ENCODE data around the gene ABCB11.

Gene ABCB11

GRCh38 chr2:168951871-168952270 is 79.3 kb downstream of the ABCB11 start:
- TF ChIP-seq, protein P1, sequence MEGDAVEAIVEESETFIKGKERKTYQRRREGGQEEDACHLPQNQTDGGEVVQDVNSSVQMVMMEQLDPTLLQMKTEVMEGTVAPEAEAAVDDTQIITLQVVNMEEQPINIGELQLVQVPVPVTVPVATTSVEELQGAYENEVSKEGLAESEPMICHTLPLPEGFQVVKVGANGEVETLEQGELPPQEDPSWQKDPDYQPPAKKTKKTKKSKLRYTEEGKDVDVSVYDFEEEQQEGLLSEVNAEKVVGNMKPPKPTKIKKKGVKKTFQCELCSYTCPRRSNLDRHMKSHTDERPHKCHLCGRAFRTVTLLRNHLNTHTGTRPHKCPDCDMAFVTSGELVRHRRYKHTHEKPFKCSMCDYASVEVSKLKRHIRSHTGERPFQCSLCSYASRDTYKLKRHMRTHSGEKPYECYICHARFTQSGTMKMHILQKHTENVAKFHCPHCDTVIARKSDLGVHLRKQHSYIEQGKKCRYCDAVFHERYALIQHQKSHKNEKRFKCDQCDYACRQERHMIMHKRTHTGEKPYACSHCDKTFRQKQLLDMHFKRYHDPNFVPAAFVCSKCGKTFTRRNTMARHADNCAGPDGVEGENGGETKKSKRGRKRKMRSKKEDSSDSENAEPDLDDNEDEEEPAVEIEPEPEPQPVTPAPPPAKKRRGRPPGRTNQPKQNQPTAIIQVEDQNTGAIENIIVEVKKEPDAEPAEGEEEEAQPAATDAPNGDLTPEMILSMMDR (IDR thresholded peaks at IDR 0.05; ENCODE audit: insufficient read depth, low read depth, low read length, missing control alignments), result no peak
- no peak overlapping the region for H3K4me3 ChIP-seq (ENCODE audit: low read length)
- no peak for DNase-seq (ENCODE audit: low read depth)

DNA sequence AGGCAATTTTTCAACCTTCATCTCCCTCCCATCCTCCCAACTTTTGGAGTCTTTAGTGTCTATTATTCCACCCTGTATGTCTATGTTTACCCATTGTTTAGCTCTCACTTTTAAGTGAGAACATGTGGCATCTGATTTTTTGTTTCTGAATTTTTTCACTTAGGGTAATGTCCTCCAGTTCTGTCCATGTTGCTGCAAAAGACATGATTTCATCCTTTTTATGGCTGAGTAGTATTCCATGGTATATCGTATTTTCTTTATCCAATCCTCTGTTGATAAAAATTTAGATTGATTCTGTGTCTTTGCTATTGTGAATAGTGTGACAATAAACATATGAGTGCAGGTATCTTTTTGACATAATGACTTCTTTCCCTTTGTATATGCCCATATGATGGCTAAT is 81.8 kb downstream of the ABCB11 start:
- TF ChIP-seq, protein P1 (IDR thresholded peaks at IDR 0.05; ENCODE audit: insufficient read depth, low read depth, low read length, missing control alignments), result no peak
- no peak for DNase-seq (ENCODE audit: low read depth)
- no peak overlapping the region for H3K4me3 ChIP-seq (ENCODE audit: low read length)

DNA sequence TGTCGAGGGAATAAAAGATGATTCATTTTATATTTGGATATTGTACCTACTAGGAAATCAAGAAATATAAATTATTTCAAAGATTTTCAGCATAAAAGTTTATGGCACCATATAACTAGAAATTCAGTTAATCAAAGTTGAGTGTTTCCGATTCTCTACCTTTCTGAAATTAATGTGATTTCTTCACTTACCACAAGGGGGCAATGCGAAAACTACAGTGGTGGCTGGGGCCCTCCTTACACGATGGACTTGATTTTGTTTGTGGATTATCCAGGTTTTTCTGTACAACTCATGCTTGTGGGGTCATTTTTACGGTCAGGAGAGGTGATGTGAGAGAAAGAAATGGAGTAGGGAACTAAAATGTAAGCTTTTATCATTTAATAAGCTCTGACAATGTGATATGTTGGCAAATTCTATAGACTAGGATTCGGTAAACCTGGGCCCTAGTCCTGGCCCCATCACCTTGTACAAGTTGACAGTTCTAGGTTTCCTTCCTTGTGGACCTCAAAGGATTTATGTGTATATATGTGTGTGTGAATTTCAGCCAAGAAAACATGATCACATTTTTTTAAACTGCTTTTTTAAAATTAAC is 82.4 kb downstream of the ABCB11 start:
- H3K4me3 ChIP-seq (ENCODE audit: low read length), result no peak overlapping the region
- peak; percentile 34 for DNase-seq (ENCODE audit: low read depth)
- TF ChIP-seq, protein P1 (IDR thresholded peaks at IDR 0.05; ENCODE audit: insufficient read depth, low read depth, low read length, missing control alignments), result peak; percentile 65

DNA sequence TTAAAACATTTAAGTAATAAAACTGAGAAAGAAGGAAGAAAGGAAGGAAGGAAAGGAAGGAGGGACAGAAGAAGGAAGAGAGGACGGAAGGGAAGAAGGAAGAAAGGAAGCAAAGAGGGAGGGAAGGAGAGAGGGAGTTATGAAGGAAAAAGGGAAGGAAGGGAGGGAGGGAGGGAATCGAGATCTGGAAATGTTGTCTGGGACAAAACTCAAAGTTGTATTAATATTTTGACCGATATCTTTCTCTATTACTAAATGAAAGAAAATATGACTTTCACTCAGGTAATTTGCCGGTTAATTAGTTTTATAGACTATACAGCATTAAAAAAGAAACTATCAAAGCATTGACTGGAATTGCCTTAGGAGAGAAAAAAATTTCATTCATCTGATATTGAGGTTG is 85.6 kb downstream of the ABCB11 start:
- no peak overlapping the region for H3K4me3 ChIP-seq (ENCODE audit: low read length)
- TF ChIP-seq, protein P1 (IDR thresholded peaks at IDR 0.05; ENCODE audit: insufficient read depth, low read depth, low read length, missing control alignments), result no peak
- no peak for DNase-seq (ENCODE audit: low read depth)

- DNase-seq (ENCODE audit: low read depth), result no peak
- H3K4me3 ChIP-seq (ENCODE audit: low read length), result no peak overlapping the region
- TF ChIP-seq, protein P1 (IDR thresholded peaks at IDR 0.05; ENCODE audit: insufficient read depth, low read depth, low read length, missing control alignments), result no peak
These were observed 87.1 kb downstream of the ABCB11 start for GRCh38 chr2:168944065-168944464.

DNA sequence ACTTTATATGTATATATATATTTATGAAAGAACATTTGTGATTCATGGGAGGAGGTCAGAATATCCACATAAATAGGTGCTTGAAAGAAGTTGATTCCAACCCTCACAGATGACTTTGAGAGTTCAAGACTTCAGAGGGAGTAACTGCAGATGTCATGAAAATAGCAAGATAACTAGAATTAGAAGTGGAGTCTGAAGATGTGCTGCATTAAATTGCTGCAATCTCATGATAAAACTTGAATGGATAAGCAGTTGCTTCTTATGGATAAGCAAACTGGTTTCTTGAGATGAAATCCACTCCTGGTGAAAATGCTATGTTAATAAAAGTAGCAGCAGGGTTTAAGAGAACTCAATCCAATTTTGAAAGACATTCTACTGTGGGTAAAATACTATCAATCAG is 89.8 kb downstream of the ABCB11 start:
- no peak overlapping the region for H3K4me3 ChIP-seq (ENCODE audit: low read length)
- TF ChIP-seq, protein P1 (IDR thresholded peaks at IDR 0.05; ENCODE audit: insufficient read depth, low read depth, low read length, missing control alignments), result no peak
- DNase-seq (ENCODE audit: low read depth), result no peak

DNA sequence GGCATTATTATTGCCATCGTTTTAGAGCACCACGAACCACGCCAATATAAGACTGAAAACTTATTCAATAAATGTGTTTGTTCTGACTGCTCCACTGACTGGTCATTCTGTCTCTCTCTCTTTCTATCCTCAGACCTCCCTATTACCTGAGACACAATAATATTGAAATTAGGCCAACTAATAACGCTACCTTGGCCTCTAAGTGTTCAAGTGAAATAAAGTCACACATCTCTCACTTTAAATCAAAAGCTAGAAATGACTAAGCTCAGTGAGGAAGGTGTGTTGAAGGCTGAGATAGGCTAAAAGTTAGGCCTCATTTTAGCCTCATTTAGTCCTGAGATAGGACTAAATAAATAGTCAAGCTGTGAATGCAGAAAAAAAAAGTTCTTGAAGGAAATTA is 91.2 kb downstream of the ABCB11 start:
- no peak overlapping the region for H3K4me3 ChIP-seq (ENCODE audit: low read length)
- DNase-seq (ENCODE audit: low read depth), result no peak
- TF ChIP-seq, protein P1 (IDR thresholded peaks at IDR 0.05; ENCODE audit: insufficient read depth, low read depth, low read length, missing control alignments), result no peak
